Keratinocyte (primary cell): ENCODE data around the gene OR6C3. TPM values are rescaled to one million over a fixed set of nuclear protein-coding genes. Genes with fewer than 3 reads are reported as not detected.

Experiments
- DNase-seq: peaks from one replicate; pipeline ENCODE4 v3.0.0-alpha.2; 2011; ENCODE audit warnings: low read depth, missing footprints, low spot score
- FAIRE-seq: peaks from 2 replicates; lab custom pipeline; 2011; peaks lifted over from hg19 to GRCh38; lab: Jason Lieb, UNC
- H2AFZ ChIP-seq: 2 replicates; pipeline ENCODE4 v1.6.0; 2012; ENCODE audit warnings: low read length, control low read depth, inconsistent platforms; ENCODE audit not compliant: control insufficient read depth
- H3K27ac ChIP-seq: 2 replicates; pipeline ENCODE4 v1.5.1; 2011; ENCODE audit warnings: low read length; ENCODE audit not compliant: control insufficient read depth, insufficient read depth
- H3K27me3 ChIP-seq: 3 replicates; pipeline ENCODE4 v1.6.0; 2011; ENCODE audit warnings: low read length; ENCODE audit not compliant: control insufficient read depth, insufficient read depth; ENCODE audit errors: extremely low read depth
- H3K36me3 ChIP-seq, 2 experiments: 2 replicates in 1 of 2; 3 replicates in 1 of 2; pipeline ENCODE4 v1.5.1; 2011; ENCODE audit warnings: low read length in 2 of 2, mild to moderate bottlenecking in 1 of 2; ENCODE audit not compliant: control insufficient read depth in 2 of 2, insufficient read depth in 2 of 2; ENCODE audit errors: extremely low read depth in 1 of 2
- H3K4me1 ChIP-seq: 3 replicates; pipeline ENCODE4 v1.5.1; 2011; ENCODE audit warnings: low read length; ENCODE audit not compliant: control insufficient read depth, insufficient read depth; ENCODE audit errors: extremely low read depth
- H3K4me2 ChIP-seq: 3 replicates; pipeline ENCODE4 v1.6.0; 2011; ENCODE audit warnings: low read depth, low read length; ENCODE audit not compliant: control insufficient read depth, insufficient read depth; ENCODE audit errors: extremely low read depth
- H3K4me3 ChIP-seq, 3 experiments: fragments of 200-600 bp in 1 of 3; sonication (generic) in 1 of 3; 2 replicates in 2 of 3; 3 replicates in 1 of 3; pipeline ENCODE4 v1.5.1; 2011 to 2016; ENCODE audit warnings: low read length in 3 of 3, mild to moderate bottlenecking in 3 of 3, control low read depth in 2 of 3, inconsistent platforms in 1 of 3, low read depth in 1 of 3, mixed read lengths in 1 of 3, mixed run types in 1 of 3, moderate library complexity in 1 of 3; ENCODE audit not compliant: control insufficient read depth in 2 of 3, insufficient read depth in 2 of 3; ENCODE audit errors: extremely low read depth in 1 of 3
- H3K79me2 ChIP-seq: 2 replicates; pipeline ENCODE4 v1.6.0; 2012; ENCODE audit warnings: low read length; ENCODE audit not compliant: control insufficient read depth, insufficient read depth
- H3K9ac ChIP-seq: 3 replicates; pipeline ENCODE4 v1.6.0; 2011; ENCODE audit warnings: low read length; ENCODE audit not compliant: control insufficient read depth, insufficient read depth; ENCODE audit errors: extremely low read depth
- H3K9me1 ChIP-seq: 3 replicates; pipeline ENCODE4 v1.6.0; 2011; ENCODE audit warnings: low read length; ENCODE audit not compliant: control insufficient read depth, insufficient read depth; ENCODE audit errors: extremely low read depth
- H3K9me3 ChIP-seq: 2 replicates; pipeline ENCODE4 v1.5.1; 2012; ENCODE audit warnings: low read depth, low read length; ENCODE audit not compliant: control insufficient read depth
- H4K20me1 ChIP-seq: 3 replicates; pipeline ENCODE4 v1.6.0; 2011; ENCODE audit warnings: low read length; ENCODE audit not compliant: control insufficient read depth, insufficient read depth; ENCODE audit errors: extremely low read depth
- EZH2 ChIP-seq: IDR thresholded peaks from one replicate; pipeline ENCODE4 v1.6.1; 2012; ENCODE audit warnings: inconsistent platforms, mild to moderate bottlenecking, low read length, moderate library complexity
- dilution Hi-C: fragments of 300-500 bp; cut with MboI; formaldehyde crosslinking; loops from one replicate; pipeline ENCODE4 v1.7.0; 2020; ENCODE audit warnings: low sequenced_read_pairs; ENCODE audit not compliant: extremely low pct_ligation_motif_present
- polyA plus RNA-seq, 5 experiments: library from polyadenylated mRNA; depleted of rRNA in 3 of 5; stranded (reverse) in 3 of 5; stranded (forward) in 1 of 5; unstranded in 1 of 5; fragments of >200 nt; gene quantifications; 1 replicate in 1 of 5; 2 replicates in 3 of 5; 3 replicates in 1 of 5; pipeline versions ENCODE4 v1.2.1 to v1.2.3, GENCODE V29; 2011 to 2012; ENCODE audit warnings: missing spikeins in 2 of 5, low read depth in 1 of 5, low replicate concordance in 1 of 5
- TF ChIP-seq, protein P1 (sequence below), 3 experiments: IDR thresholded peaks in 1 of 3; conservative IDR thresholded peaks in 1 of 3; optimal IDR thresholded peaks in 1 of 3; 2 replicates in 2 of 3; 3 replicates in 1 of 3; pipeline versions ENCODE3 to v1.5.1; 2011; ENCODE audit warnings: low read length in 3 of 3, mild to moderate bottlenecking in 3 of 3, moderate library complexity in 2 of 3, control low read depth in 1 of 3, inconsistent platforms in 1 of 3; ENCODE audit not compliant: insufficient read depth in 2 of 3; ENCODE audit errors: extremely low read depth in 1 of 3

OR6C3 gene
- polyA plus RNA-seq, 1 donor (not counting 4 experiments of a cell fraction or from before 2014, with no cell fraction given), result not detected

DNA sequence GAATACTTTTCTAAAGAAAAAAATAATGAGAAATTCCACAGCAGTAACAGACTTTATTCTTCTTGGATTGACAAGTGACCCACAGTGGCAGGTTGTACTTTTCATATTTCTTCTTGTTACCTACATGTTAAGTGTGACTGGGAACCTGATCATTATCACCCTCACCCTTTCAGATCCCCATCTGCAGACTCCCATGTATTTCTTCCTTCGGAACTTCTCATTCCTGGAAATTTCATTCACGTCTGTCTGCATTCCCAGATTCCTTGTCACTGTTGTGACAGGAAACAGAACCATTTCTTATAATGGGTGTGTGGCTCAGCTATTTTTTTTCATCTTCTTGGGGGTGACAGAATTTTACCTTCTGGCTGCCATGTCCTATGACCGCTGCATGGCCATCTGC, 34.5 kb downstream of the OR6C3 start:
- H3K79me2 ChIP-seq, result no peaks in the 10 kb centered on the region
- TF ChIP-seq, protein P1, sequence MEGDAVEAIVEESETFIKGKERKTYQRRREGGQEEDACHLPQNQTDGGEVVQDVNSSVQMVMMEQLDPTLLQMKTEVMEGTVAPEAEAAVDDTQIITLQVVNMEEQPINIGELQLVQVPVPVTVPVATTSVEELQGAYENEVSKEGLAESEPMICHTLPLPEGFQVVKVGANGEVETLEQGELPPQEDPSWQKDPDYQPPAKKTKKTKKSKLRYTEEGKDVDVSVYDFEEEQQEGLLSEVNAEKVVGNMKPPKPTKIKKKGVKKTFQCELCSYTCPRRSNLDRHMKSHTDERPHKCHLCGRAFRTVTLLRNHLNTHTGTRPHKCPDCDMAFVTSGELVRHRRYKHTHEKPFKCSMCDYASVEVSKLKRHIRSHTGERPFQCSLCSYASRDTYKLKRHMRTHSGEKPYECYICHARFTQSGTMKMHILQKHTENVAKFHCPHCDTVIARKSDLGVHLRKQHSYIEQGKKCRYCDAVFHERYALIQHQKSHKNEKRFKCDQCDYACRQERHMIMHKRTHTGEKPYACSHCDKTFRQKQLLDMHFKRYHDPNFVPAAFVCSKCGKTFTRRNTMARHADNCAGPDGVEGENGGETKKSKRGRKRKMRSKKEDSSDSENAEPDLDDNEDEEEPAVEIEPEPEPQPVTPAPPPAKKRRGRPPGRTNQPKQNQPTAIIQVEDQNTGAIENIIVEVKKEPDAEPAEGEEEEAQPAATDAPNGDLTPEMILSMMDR (optimal IDR thresholded peaks at IDR 0.05 in 1 of 3, IDR thresholded peaks at IDR 0.05 in 1 of 3, conservative IDR thresholded peaks at IDR 0.05 in 1 of 3; ENCODE audit: extremely low read depth in 1 of 3, insufficient read depth in 2 of 3, low read length in 3 of 3), result no peak
- TF ChIP-seq EZH2, result no peak
- no peak for FAIRE-seq
- no peak overlapping the region for H3K27ac ChIP-seq
- H3K9ac ChIP-seq, result no peak overlapping the region
- no peaks in the 10 kb centered on the region for H4K20me1 ChIP-seq
- no peaks in the 10 kb centered on the region for H3K9me3 ChIP-seq
- no peaks in the 10 kb centered on the region for H3K36me3 ChIP-seq
- no peaks in the 10 kb centered on the region for H3K27me3 ChIP-seq
- H3K4me3 ChIP-seq, result no peak overlapping the region
- no peak overlapping the region for H2AFZ ChIP-seq
- no peak for DNase-seq
- dilution Hi-C loops, result no loop called here
- no peaks in the 10 kb centered on the region for H3K9me1 ChIP-seq
- H3K4me1 ChIP-seq, result no peaks in the 10 kb centered on the region
- no peak overlapping the region for H3K4me2 ChIP-seq

DNA sequence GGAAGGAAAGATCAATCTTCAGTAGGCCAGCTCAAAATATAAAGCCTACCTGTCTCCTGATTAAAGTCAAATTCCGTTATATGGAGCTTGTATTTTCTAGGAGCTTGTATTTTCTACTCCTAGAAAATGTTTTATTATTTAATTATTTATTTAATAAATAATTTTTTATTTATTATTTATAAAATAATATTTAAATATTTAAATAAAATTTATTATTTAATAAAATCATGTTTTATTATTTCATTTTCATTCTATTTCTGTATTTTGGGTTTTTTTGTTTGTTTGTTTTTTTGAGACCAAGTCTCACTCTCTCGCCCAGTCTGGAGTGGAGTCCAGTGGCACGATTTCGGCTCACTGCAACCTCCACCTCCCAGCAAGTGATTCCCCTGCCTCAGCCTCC, 42.0 kb downstream of the OR6C3 start:
- dilution Hi-C loops, result no loop called here
- no peaks in the 10 kb centered on the region for H3K4me1 ChIP-seq
- DNase-seq (no peak), FAIRE-seq (no peak)
- no peaks in the 10 kb centered on the region for H3K79me2 ChIP-seq
- no peak overlapping the region for H3K27ac ChIP-seq
- H3K9ac ChIP-seq, result no peak overlapping the region
- no peaks in the 10 kb centered on the region for H3K36me3 ChIP-seq
- no peak overlapping the region for H3K4me2 ChIP-seq
- H3K9me1 ChIP-seq, result no peaks in the 10 kb centered on the region
- H3K27me3 ChIP-seq, result no peaks in the 10 kb centered on the region
- H3K9me3 ChIP-seq, result no peaks in the 10 kb centered on the region
- no peak overlapping the region for H2AFZ ChIP-seq
- TF ChIP-seq, protein P1 (optimal IDR thresholded peaks at IDR 0.05 in 1 of 3, IDR thresholded peaks at IDR 0.05 in 1 of 3, conservative IDR thresholded peaks at IDR 0.05 in 1 of 3; ENCODE audit: extremely low read depth in 1 of 3, insufficient read depth in 2 of 3, low read length in 3 of 3), result no peak
- no peak for TF ChIP-seq EZH2
- H3K4me3 ChIP-seq, result no peak overlapping the region
- no peaks in the 10 kb centered on the region for H4K20me1 ChIP-seq

Other genes starting within 250 kb of the OR6C3 start
- gene OR9K2, start 204.3 kb upstream of the OR6C3 start, polyA plus RNA-seq, result not detected in 3 replicates
- gene OR10A7, start 109.7 kb upstream of the OR6C3 start, polyA plus RNA-seq, result not detected in 3 replicates
- gene OR6C74, start 86.1 kb upstream of the OR6C3 start, polyA plus RNA-seq, result not detected in 3 replicates
- not detected in 3 replicates for gene OR6C6, start 34.2 kb upstream of the OR6C3 start, polyA plus RNA-seq
- gene OR6C1, start 16.4 kb upstream of the OR6C3 start, polyA plus RNA-seq, result not detected in 3 replicates
- gene OR6C75, start 32.2 kb downstream of the OR6C3 start, polyA plus RNA-seq, result not detected in 3 replicates
- not detected in 3 replicates for gene OR6C65, start 69.8 kb downstream of the OR6C3 start, polyA plus RNA-seq
- gene OR6C76, start 95.5 kb downstream of the OR6C3 start, polyA plus RNA-seq, result not detected in 3 replicates
- not detected in 3 replicates for gene OR6C2, start 113.3 kb downstream of the OR6C3 start, polyA plus RNA-seq
- gene OR6C70, start 139.4 kb downstream of the OR6C3 start, polyA plus RNA-seq, result not detected in 3 replicates
- gene OR6C68, start 161.6 kb downstream of the OR6C3 start, polyA plus RNA-seq, result not detected in 3 replicates
- gene OR6C4, start 218.9 kb downstream of the OR6C3 start, polyA plus RNA-seq, result not detected in 3 replicates
- gene OR2AP1, start 241.7 kb downstream of the OR6C3 start, polyA plus RNA-seq, result not detected in 3 replicates